GM12872 (cell line): ENCODE measurements around the gene NTM.

Experiments used
- TF ChIP-seq, protein P1 (sequence below): IDR thresholded peaks from 3 replicates; pipeline ENCODE4 v1.5.1; 2011; ENCODE audit warnings: low read depth, mild to moderate bottlenecking, low read length, moderate library complexity; ENCODE audit not compliant: insufficient read depth

NTM gene

GRCh38 chr11:132142121-132142520, 771.7 kb downstream of the NTM start:
- TF ChIP-seq, protein P1, sequence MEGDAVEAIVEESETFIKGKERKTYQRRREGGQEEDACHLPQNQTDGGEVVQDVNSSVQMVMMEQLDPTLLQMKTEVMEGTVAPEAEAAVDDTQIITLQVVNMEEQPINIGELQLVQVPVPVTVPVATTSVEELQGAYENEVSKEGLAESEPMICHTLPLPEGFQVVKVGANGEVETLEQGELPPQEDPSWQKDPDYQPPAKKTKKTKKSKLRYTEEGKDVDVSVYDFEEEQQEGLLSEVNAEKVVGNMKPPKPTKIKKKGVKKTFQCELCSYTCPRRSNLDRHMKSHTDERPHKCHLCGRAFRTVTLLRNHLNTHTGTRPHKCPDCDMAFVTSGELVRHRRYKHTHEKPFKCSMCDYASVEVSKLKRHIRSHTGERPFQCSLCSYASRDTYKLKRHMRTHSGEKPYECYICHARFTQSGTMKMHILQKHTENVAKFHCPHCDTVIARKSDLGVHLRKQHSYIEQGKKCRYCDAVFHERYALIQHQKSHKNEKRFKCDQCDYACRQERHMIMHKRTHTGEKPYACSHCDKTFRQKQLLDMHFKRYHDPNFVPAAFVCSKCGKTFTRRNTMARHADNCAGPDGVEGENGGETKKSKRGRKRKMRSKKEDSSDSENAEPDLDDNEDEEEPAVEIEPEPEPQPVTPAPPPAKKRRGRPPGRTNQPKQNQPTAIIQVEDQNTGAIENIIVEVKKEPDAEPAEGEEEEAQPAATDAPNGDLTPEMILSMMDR = no peak

- TF ChIP-seq, protein P1 = no peak
These were observed 772.1 kb downstream of the NTM start for GRCh38 chr11:132142554-132142953.

DNA sequence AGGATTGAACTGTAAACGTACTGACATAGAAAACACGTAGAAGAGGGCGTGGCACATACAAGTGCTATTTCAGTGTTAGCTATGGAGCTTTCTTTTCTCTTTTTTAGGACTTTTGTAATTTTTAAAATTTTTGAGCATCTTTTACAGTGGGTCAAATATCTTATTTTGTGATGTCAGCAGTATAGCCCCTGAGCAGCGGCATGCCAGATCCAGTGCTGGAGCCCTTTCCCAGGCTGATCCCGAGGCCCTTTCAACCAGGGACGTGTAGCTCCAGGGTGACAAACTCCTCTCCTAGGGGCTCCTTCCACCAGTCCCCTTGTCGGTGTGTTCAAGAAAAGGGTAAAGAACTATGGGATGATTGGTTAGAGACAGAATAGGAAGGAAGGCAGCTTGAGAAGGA, 777.0 kb downstream of the NTM start:
- TF ChIP-seq, protein P1 = no peak

DNA sequence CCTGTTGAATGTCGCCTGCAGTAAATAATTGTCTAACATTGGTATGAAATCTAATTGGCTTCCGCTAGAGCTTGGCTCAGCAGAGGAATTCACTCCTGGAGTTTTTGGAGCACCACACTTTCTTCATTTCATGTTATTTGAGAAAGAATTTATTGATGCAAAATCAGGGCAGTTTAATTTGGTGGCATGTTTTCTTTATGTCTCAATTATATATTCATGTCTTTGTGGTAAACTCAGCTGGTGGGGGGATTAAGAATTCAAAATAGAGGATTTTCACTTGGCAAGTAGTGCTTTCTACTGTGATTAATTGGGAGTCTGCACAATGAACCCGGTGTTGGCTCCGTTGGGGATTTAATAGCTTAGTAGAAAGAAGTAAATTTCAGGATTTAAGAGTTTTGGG, 784.4 kb downstream of the NTM start:
- TF ChIP-seq, protein P1 = no peak

- TF ChIP-seq, protein P1 = peak; percentile 50
These were observed 787.7 kb downstream of the NTM start for GRCh38 chr11:132158091-132158490.

DNA sequence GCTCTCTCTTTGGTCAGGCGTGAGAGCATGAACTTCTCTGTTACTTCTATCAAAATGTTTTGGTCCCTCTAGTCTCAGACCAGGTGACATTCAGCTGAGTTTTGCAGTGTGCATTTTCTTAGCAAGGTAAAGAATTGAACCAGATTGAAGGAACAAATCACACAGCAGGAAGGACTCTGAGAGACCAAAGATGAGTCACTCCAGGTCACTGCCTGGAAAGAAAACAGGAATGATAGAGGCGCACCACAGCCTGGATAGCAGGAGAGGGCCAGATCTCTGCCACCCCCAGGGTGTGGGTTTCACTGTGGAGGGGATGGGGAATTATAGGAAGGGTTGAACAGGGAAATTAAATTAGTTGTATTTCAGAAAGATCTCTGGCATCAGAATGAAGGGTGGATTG, 788.3 kb downstream of the NTM start:
- TF ChIP-seq, protein P1 = no peak

DNA sequence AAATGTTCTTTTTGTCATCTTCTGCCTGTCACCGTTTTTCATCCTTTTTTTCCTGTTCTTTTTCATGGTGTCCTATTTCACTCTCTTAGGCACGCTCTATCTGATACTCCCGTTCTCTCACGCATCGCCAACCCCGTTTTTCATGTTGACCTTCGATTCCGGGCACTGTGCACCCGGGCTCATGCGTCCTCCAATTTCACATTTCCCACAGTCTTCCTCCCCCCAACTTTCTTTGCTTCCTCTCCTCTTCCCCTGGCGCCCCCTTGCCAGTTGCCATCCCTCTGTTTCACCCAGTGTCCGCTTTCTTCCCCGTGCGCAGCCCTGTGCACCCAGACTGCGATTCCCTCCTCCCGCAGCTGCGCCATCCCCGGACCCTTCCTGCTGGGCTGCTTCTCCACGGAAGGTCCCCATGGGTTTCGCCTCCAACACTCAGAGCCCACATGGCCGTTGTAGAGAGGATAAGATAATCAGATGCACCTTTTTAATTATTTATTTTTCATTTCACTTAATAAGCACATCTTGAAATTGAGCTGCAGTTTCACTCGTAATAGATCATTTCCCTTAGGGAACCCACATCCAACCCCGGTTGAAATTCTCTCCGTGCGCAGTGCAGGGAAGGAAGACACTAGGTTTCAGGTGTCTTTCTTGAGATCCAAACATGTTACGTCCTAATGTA, 791.1 kb downstream of the NTM start:
- TF ChIP-seq, protein P1 = no peak
